HG02970 (cell line): ENCODE data around the gene GPALPP1.
"Not testable (repeated sequence)": the region's sequence is repeated elsewhere in the genome, so short reads cannot be mapped to it uniquely, and the experiment has no call there.

Source experiments
- ATAC-seq: cut with Tn5 transposase; IDR thresholded peaks from one replicate; pipeline ENCODE4 v1.9.1; 2021; ENCODE audit warnings: mild to moderate bottlenecking, moderate library complexity, moderate number of reproducible peaks; ENCODE audit not compliant: unreplicated experiment, low FRiP score

The GPALPP1 gene, protein sequence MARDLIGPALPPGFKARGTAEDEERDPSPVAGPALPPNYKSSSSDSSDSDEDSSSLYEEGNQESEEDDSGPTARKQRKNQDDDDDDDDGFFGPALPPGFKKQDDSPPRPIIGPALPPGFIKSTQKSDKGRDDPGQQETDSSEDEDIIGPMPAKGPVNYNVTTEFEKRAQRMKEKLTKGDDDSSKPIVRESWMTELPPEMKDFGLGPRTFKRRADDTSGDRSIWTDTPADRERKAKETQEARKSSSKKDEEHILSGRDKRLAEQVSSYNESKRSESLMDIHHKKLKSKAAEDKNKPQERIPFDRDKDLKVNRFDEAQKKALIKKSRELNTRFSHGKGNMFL

GRCh38 chr13:44989071-44989889 is at the start of gene GPALPP1, which contains the start of gene NUFIP1:
Gene GPALPP1 (plus strand): TSS chr13:44989538. CDS start chr13:44989655, 117 bp downstream.
Gene NUFIP1 (minus strand): TSS chr13:44989471. CDS start chr13:44989436, 35 bp downstream.
- ATAC-seq: peak; percentile 95

DNA sequence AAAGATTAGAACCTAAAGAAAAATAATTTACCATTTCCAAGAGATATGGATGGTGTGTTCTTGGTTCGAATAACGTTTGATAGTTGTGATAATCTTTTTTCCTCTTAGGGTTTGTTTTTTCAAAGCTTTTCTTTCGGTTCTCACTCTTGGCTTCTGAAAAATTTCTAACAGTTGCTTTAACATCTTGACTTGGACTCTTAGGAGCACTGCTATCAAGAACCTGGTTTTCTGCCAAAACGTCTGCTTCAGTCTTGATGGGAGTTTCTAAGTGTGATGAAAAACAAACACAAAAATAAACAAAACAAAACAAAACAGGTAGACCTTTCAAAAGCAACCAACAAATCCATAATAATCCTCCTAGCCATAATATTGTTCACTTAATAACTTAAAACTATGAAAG is 45.9 kb upstream of the GPALPP1 start:
- ATAC-seq: not testable (repeated sequence)

GRCh38 chr13:44951184-44951583 is 38.2 kb upstream of the GPALPP1 start:
- ATAC-seq: no peak

DNA sequence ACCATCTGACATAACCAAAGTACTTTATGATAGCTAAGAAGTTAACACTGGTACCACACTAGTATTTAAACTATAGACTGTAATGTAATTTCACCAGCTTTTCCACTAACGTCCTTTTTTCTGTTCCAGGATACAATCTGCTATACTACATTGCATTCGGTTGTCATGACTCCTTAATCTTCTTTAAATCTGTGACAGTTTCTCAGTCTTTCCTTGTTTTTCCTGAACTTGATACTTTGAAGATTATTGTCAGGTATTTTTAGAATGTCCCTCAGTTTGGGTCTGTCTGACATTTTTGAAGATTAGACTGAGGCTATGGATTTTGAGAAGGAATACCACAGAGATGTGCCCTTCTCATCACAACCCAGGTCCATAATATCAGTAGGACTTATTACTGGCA is 36.7 kb upstream of the GPALPP1 start:
- no peak for ATAC-seq

DNA sequence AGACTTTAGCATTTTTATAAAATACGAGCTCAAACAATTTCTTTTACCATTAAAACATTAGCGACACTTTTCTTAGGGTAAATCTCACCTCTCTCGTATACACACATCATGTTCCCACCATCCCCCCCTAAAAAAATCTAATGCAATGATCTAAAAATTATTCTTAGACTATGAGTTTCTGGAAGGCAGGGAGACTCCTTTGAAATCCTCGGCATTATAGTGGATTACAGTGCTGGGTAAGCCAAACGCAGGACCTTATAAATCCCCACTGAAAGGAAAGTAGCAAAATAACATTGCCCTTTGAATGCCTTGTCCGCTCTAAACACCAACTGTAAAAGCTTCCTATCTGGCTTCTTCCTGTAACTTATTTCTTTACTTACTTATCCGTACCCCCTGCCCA is 35.1 kb upstream of the GPALPP1 start:
- no peak for ATAC-seq

GRCh38 chr13:44955406-44955805 is 33.9 kb upstream of the GPALPP1 start:
- no peak for ATAC-seq

GRCh38 chr13:44961997-44962396 is 27.3 kb upstream of the GPALPP1 start:
- no peak for ATAC-seq

DNA sequence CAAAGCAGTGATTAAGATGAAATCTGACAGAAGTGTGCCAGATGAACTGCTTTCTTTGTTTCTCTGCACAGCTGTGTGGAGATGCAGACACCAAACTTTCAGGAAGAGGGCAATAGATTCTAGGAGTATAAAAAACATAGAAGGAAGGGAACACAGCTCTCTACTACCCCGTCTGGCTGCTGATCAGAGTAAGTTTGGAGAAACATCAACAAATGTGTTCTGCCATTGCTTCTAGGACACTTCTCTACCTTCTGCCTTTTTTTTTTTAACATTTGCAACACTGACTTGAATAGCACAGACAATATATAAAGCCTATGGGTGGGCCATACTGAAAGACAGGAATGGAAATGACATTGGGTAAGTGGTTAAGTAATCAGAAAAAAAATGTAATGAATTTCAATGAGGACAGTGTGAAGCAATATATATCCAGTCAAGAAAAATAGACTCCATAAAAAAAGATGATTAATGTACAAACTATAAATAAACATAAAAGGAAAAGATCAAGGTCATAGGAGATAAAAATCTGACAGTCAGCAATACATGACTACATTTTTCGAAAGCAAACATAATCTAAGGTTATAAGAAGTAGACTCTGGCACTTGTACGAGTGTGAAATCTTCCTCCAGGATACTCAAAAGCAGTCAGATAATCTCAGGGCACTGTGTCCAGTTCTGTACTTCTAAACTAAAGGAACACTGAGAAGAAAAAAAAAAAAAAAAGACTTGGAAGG is 21.5 kb upstream of the GPALPP1 start:
- no peak for ATAC-seq

GRCh38 chr13:44968434-44968815 is 20.9 kb upstream of the GPALPP1 start:
- no peak for ATAC-seq

DNA sequence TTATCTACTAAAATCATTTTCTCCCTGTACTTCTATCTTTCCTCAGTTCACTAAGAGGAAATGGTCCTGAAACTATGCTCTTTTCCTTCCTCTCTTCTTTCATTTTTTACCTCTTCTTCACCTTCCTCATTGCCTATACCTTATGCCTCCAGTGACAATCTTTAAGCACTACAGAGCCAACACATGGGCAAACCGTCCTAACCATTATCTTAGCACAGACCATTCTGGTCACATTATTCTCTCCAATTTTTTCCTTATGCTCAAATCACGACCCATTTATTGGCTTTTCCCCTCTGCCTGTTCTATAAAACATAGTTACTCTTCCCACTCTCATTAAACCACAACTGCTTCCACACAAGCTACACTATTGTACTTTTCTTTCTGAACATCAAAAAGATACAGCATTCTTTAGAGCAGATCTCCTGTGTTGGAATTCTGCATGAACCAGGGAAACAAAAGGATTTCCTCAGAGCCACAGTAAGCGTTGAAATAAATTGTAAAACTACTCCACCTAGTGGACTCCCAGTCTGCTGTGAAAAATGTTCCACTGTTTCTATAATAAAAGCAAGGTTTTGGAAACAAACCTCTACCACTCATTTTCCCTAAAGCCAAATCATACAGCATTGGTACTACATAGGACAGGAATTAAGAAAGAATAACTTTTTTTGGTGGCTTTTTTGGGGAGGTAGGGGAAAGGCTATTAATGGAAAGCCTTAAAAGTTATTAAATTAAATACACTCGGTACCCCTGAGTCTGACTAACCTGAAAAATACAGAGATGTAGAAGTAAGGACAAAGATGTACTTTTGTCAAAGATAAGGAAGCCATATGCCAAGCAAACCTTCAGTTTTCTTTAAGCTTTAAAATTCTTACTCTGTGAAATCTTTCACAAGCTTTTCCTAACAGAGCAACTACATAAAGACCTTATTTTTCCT is 19.5 kb upstream of the GPALPP1 start:
- ATAC-seq: no peak

GRCh38 chr13:44971656-44972595 is 17.4 kb upstream of the GPALPP1 start:
- no peak for ATAC-seq

DNA sequence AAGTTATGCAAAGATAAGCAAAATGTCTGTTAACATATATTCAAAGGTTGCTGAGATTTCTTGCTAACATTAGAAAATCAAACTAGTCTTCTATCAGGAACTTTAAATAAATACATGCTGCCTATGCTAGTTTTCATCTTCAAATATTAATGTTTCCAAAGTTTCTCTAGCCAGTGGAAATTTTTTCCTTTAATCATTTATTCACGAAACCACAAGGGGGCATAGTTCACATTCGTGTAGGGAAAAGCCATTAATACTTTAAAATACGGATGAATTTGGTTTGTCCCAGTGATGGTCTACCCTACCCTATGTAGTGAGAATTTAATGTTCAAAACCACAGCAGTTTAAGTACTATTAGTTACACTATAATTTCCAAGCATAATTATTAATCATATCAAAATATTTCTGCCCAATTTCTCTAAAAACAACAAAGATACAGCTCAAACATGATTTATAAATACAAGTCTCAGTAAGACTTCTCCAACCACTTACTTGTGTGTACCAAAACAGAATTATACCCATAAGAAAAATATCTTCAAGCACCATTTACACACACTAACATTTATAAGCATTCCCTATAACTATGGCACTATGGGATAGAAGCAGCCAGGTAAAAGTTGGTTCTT is 16.3 kb upstream of the GPALPP1 start:
- no peak for ATAC-seq

GRCh38 chr13:44974056-44974793 is 15.1 kb upstream of the GPALPP1 start:
- ATAC-seq: no peak

GRCh38 chr13:44976196-44976595 is 13.1 kb upstream of the GPALPP1 start:
- ATAC-seq: no peak

DNA sequence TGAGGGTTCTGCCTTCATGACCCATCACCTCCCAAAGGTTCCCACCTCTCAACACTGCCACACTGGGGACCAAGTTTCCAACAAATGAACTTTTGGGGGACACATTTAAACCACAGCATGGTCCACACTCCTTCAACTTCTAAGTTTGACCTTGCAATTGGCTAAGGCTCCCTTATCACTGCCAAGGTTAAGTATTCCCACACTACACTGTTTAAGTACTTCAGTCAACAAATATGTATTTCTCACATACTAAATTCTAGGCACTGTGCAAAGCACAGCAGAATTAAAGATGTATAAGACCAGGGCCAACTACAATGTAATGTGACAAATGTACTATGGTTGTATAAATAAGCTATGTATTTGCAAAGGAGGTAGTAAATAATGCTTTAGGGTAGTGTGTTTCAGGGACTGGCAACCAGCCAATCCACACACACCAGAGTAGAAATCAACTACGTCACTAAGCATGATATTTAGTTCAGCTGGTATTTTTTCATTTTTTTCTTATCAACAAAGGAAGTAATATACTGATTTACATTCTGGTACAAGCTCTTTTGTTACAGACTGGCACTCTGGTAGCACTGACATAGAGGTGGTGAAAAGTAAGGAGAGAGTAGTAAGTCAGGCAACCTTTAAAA is 12.3 kb upstream of the GPALPP1 start:
- no peak for ATAC-seq

DNA sequence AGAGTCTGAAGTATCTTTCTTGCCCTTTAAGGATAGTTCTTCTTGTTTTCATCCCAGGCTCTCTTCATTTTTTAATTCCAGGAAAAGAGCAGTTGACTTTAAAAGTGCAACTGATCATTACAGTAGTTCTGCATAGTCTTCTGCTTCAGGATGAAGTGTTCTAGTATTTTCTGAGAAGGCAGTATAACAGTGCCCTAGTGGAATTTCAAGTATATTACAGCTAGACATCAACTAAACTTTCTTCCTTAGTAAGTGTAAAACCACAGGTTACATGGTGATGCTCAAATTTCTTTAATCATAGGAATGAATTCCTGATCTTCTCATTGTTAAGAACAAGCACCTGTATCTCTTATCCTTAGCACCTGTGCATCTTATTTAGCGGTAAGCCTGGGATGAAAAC is 11.0 kb upstream of the GPALPP1 start:
- ATAC-seq: no peak

GRCh38 chr13:44989941-44990340 is 603 bp downstream of the GPALPP1 start:
- no peak for ATAC-seq
